Measurements from ENCODE around the gene VPS13C. TPM values are rescaled to one million over a fixed set of nuclear protein-coding genes. Genes with fewer than 3 reads are reported as not detected.
A peak's percentile ranks its signal among the peaks of the same experiment; 100 is the strongest.

The VPS13C gene
- total RNA-seq, 2 donors from 2014 or later, result 28.7 to 47.2 TPM

DNA sequence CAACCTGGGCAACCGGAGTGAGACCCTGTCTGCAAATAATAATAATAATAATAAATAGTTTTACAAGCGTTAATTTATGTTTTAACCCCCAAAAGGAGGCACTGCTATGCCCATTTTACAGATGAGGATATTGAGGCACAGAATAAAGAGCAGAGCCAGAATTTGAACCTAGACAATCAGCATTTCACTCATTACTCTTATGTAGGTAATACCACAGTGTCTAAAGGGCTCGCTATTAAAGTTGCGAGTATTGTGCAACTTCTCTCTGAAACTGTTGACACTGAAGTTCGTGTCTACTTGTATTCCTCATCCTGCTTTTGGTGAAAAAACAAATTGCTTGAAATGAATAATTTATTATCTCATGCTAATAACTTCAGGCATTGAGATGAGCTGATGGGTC is 9.3 kb upstream of the VPS13C start:
- no peak overlapping the region for H3K27ac ChIP-seq (ENCODE audit: low read depth, low read length)
- H3K27me3 Mint-ChIP-seq (ENCODE audit: insufficient read depth), result peaks cover 53% of the 10 kb centered on the region
- H3K4me1 Mint-ChIP-seq, result peaks cover 12% of the 10 kb centered on the region
- H3K9me3 Mint-ChIP-seq, result no peaks in the 10 kb centered on the region
- H3K27me3 ChIP-seq (ENCODE audit: control insufficient read depth, insufficient read depth, low read length, poor library complexity, severe bottlenecking), result peaks cover 61% of the 10 kb centered on the region
- H3K9me3 ChIP-seq (ENCODE audit: control insufficient read depth, low read length), result no peaks in the 10 kb centered on the region
- TF ChIP-seq, protein P1, sequence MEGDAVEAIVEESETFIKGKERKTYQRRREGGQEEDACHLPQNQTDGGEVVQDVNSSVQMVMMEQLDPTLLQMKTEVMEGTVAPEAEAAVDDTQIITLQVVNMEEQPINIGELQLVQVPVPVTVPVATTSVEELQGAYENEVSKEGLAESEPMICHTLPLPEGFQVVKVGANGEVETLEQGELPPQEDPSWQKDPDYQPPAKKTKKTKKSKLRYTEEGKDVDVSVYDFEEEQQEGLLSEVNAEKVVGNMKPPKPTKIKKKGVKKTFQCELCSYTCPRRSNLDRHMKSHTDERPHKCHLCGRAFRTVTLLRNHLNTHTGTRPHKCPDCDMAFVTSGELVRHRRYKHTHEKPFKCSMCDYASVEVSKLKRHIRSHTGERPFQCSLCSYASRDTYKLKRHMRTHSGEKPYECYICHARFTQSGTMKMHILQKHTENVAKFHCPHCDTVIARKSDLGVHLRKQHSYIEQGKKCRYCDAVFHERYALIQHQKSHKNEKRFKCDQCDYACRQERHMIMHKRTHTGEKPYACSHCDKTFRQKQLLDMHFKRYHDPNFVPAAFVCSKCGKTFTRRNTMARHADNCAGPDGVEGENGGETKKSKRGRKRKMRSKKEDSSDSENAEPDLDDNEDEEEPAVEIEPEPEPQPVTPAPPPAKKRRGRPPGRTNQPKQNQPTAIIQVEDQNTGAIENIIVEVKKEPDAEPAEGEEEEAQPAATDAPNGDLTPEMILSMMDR (conservative IDR thresholded peaks at IDR 0.05), result no peak
- H3K9ac ChIP-seq (ENCODE audit: extremely low read depth, low read length, poor library complexity, severe bottlenecking), result no peak overlapping the region
- WGBS, 2 experiments (ENCODE audit: insufficient coverage in 1 of 2, insufficient read length in 1 of 2), result 93% methylated on average over 4 of the region's 5 CpGs; no CpG with 5 or more reads in 1 of the 2 experiments
- H3K36me3 Mint-ChIP-seq (ENCODE audit: low read depth), result no peaks in the 10 kb centered on the region
- H3K4me1 ChIP-seq (ENCODE audit: control insufficient read depth, insufficient read depth, low read length), result no peaks in the 10 kb centered on the region
- no peak for DNase-seq
- no peak overlapping the region for H3K27ac Mint-ChIP-seq
- H3K36me3 ChIP-seq (ENCODE audit: control insufficient read depth, insufficient read depth, low read length), result no peaks in the 10 kb centered on the region
- H3K4me3 Mint-ChIP-seq, result no peak overlapping the region
- no peak overlapping the region for H3K4me3 ChIP-seq (ENCODE audit: low read length)

DNA sequence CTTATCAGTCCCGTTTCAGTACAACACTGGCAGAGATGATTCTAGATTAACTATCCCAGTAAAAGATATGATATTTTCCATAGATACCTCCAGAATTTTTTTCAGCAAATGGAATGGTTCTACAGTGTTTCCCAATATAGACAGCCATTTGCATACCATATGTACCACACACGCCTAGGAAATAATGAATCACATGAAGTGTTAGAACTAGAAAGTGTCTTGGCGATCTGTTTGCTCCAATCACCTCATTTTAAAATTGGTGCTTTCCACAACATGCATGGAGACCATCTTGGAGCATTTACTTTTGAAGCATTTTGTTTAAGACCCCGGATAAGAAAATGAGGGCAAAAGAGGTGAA is 8.5 kb upstream of the VPS13C start:
- no peaks in the 10 kb centered on the region for H3K36me3 ChIP-seq (ENCODE audit: control insufficient read depth, insufficient read depth, low read length)
- Mint-ChIP-seq H3K27me3 (ENCODE audit: insufficient read depth) (peaks cover 60% of the 10 kb centered on the region), H3K4me1 (peaks cover 12% of the 10 kb centered on the region), H3K36me3 (ENCODE audit: low read depth) (no peaks in the 10 kb centered on the region), H3K27ac (no peak overlapping the region), H3K4me3 (peak overlapping the region; percentile 16), H3K9me3 (no peaks in the 10 kb centered on the region)
- H3K4me1 ChIP-seq (ENCODE audit: control insufficient read depth, insufficient read depth, low read length), result no peaks in the 10 kb centered on the region
- no peak overlapping the region for H3K9ac ChIP-seq (ENCODE audit: extremely low read depth, low read length, poor library complexity, severe bottlenecking)
- H3K27ac ChIP-seq (ENCODE audit: low read depth, low read length), result no peak overlapping the region
- TF ChIP-seq, protein P1 (conservative IDR thresholded peaks at IDR 0.05), result no peak
- H3K27me3 ChIP-seq (ENCODE audit: control insufficient read depth, insufficient read depth, low read length, poor library complexity, severe bottlenecking), result peaks cover 69% of the 10 kb centered on the region
- 65 to 75% methylated on average over 3 to 4 of the region's 4 CpGs for WGBS, 2 experiments (ENCODE audit: insufficient coverage in 1 of 2, insufficient read length in 1 of 2)
- DNase-seq, result no peak
- H3K4me3 ChIP-seq (ENCODE audit: low read length), result peak overlapping the region; percentile 22
- no peaks in the 10 kb centered on the region for H3K9me3 ChIP-seq (ENCODE audit: control insufficient read depth, low read length)

DNA sequence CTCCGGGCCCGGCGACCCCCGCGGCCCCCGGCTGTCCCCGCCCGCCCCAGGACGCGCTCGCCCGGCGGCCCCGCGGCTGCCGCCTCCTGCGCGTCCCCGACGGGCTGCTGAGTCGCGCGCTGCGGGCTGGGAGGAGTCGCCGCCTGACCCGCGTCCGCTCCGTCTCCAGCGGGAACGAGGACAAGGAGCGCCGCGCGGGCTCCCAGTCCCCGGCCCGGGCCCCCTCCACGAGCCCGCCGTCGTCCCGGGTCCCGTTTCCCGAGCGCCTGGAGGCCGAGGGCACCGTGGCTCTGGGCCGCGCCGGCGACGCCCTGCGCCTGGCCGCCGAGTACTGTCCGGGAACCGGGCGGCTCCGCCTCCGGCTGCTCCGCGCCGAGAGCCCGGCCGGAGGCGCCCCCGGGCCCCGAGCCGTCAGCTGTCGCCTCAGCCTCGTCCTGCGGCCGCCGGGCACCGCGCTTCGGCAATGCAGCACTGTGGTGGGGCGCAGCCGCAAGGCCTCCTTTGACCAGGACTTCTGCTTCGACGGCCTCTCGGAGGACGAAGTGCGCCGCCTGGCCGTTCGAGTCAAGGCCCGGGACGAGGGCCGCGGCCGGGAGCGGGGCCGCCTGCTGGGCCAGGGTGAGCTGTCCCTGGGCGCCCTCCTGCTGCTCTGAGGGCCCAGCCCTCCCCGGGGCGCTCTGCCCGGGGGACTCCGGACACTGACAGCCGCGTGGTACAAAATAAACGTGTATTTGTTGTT is 8.0 kb upstream of the VPS13C start:
- no peak overlapping the region for H3K27ac ChIP-seq (ENCODE audit: low read depth, low read length)
- DNase-seq, result peak; percentile 86
- Mint-ChIP-seq H3K4me3 (peak overlapping the region; percentile 42), H3K4me1 (peaks cover 12% of the 10 kb centered on the region), H3K27ac (no peak overlapping the region), H3K27me3 (ENCODE audit: insufficient read depth) (peaks cover 65% of the 10 kb centered on the region), H3K36me3 (ENCODE audit: low read depth) (no peaks in the 10 kb centered on the region), H3K9me3 (no peaks in the 10 kb centered on the region)
- peaks cover 74% of the 10 kb centered on the region for H3K27me3 ChIP-seq (ENCODE audit: control insufficient read depth, insufficient read depth, low read length, poor library complexity, severe bottlenecking)
- H3K4me3 ChIP-seq (ENCODE audit: low read length), result peak overlapping the region; percentile 22
- TF ChIP-seq, protein P1 (conservative IDR thresholded peaks at IDR 0.05), result peak; percentile 32
- WGBS, 2 experiments (ENCODE audit: insufficient coverage in 1 of 2, insufficient read length in 1 of 2), result 1 to 2% methylated on average over 25 to 103 of the region's 103 CpGs
- no peaks in the 10 kb centered on the region for H3K36me3 ChIP-seq (ENCODE audit: control insufficient read depth, insufficient read depth, low read length)
- no peaks in the 10 kb centered on the region for H3K9me3 ChIP-seq (ENCODE audit: control insufficient read depth, low read length)
- no peaks in the 10 kb centered on the region for H3K4me1 ChIP-seq (ENCODE audit: control insufficient read depth, insufficient read depth, low read length)
- H3K9ac ChIP-seq (ENCODE audit: extremely low read depth, low read length, poor library complexity, severe bottlenecking), result no peak overlapping the region
